NCI-H774 (cell line): Measurements from ENCODE around the gene TAOK2.

Source experiments
- DNase-seq: peaks from one replicate; lab custom pipeline; 2025; lab: John Stamatoyannopoulos, UW

The TAOK2 gene

DNA sequence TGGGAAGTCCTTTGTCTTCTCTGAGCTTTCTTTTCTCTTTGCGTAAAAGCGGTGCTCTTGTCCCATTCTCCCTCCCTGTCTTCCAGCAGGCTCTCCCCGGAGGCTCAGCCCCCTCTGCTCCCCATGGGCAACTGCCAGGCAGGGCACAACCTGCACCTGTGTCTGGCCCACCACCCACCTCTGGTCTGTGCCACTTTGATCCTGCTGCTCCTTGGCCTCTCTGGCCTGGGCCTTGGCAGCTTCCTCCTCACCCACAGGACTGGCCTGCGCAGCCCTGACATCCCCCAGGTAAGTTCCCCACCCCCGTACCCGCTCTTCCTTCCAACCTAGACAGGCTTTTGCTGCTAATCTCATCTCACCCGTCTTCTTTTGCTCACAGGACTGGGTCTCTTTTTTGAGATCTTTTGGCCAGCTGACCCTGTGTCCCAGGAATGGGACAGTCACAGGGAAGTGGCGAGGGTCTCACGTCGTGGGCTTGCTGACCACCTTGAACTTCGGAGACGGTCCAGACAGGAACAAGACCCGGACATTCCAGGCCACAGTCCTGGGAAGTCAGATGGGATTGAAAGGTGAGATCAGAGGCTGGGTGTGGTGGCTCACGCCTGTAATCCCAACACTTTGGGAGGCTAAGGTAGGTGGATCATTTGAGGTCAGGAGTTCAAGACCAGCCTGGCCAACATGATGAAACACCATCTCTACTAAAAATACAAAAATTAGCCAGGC, 10.5 kb upstream of the TAOK2 start:
- no peak for DNase-seq

DNA sequence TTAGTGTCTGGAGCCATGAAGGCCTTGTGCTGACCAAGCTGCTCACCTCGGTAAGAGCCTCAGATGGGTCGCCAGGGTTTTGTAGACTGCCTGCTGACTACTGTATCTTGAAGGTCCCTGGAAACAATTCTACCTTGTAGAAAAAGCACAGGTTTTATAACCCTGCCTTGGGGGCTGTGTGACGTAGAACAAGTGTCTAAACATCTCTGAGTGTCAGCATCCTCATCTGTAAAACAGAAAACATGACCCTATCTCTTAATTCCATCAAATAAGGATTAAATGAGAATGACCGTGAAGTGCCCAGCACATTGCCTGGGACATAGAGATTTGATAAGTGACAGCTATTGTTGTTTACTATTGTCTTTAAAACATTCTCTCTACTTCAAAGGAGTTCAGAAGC, 5.5 kb upstream of the TAOK2 start:
- DNase-seq: no peak

DNA sequence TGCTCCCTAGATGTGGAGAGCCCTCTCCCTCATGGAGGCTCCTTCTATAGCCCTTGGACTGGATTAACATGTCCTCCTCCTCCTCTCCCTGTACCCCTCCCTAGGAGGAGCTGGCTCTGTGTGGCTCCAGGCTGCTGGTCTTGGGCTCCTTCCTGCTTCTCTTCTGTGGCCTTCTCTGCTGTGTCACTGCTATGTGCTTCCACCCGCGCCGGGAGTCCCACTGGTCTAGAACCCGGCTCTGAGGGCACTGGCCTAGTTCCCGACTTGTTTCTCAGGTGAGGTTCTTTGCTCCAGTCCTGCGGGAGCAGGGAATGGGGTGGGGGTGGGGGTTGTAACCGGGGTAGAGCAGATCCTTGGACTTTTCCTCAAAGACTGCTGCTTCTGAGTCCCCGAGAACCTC, 2.4 kb upstream of the TAOK2 start:
- no peak for DNase-seq

DNA sequence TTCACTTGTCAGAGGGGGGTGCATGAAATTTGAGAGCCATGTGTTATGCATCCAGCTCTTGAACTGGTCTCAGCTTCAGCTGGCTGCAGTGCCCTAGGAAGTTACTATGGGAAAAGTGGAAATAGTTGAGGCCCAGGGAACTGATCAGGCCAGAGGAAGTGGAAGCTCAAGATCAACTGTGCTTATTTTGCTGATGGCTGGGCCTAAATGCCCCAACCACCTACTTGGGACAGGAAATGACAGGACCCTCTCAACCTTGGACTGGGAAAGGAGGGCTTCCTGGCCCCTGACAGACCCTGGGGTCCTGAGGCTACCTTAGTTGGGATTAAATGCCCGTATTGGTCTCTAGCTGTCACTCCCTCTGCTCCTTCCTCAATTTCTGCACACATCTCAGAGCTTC, 1.2 kb upstream of the TAOK2 start:
- DNase-seq: no peak

DNA sequence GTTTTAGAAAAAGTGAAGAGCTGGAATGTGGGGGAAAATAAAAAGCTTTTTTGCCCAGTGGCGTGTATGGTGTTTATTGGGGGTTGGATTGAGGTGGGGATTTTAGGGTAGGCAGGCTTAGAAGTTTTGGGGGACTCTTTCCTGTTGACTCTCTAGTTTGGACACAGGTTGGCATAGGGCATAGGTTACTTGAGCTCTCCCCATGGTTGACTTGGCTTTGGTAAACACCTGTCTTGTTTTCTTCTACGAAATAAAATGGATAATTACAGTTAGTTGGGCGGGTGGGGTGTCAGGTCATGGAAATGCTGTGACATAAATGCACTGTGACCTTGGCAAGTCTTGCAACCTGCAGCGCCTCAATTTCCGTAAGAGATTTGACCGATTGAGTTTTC, 680 bp upstream of the TAOK2 start:
- DNase-seq: no peak

DNA sequence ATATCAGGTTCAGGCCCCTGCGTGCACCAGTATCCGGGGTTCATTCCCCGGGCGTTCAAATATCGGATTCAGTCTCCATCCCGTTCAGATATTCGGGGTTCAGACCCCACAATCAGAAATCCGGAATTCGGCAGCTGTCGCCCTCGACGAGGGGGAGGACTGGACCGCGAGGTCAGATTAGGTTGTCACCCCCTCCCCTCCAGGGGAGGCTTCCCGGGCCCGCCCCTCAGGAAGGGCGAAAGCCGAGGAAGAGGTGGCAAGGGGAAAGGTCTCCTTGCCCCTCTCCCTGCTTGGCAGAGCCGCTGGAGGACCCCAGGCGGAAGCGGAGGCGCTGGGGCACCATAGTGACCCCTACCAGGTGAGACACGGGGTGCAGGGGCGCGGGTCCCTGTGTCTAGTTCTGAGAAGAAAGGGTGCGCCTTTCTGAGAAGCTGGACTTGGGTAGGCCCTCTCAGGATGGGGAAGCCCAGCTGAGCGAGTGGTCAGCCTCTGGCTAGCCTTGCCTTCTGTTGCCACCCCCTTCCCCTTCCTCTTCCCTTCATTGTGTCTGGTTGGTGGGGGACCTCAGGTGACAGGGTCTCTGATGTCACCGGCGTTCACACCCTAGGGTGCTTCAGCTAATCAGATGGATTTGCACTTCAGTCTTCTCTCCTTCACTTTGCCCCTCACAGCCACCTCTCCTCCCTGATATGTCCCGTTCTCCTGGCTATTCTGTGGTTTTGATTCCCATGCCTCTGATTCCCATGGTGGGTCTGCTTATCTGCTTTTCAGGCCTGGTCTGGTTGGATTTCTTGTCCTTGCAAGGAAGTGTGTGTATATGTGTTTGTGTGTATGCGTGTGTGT, 844 bp downstream of the TAOK2 start:
- no peak for DNase-seq

DNA sequence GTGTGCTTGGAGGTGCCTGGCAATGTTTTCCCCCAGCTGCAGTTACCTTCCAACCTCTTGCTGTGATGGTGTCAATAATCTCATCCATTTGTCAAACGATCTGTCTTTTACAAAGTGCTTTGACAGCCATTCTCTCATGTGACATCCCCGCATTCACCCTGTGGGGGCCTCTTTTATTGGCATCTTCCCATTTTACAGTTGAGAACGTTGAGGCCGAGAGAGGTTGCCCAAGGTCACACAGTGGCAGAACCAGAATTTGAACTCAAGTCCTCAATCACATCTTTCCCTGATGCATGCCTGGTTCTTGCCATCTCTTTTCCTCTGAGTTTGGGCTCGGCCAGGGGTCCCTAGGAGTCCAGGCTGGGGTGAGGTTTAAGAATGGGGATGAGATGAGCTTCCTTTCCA, 1.5 kb downstream of the TAOK2 start:
- no peak for DNase-seq

DNA sequence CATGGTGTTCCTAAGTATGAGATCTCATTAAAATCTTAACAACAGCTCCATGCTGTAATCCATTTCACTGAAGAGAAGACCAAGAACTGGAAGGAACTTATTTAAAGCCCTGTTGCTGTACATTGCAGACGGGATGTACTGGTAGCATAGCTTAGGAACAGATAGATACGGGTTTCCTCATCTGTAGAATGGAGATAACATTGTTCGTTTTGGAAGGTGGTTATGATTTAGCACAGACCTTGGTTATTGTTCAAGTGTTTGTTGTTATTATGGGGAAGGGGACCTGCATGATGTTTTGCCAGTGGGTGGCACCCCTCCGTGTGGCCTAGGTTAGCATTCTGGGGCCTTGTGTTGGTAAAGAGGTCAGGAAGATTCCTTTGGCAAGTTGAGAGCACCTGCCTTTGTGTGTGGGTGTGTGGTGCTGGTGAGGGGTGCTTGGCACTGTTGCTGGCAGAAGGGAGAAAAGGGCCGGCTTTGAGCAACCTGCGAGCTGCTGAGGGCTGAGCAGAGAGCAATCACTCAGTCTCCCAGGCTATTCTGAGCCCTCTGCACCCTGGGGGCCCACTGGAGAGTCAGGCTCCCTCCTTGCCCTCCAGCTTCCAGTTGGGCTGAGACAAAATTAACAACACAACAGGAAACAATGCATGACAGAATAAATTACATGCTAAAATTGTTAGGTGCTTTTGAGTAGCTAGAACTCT, 2.3 kb downstream of the TAOK2 start:
- DNase-seq: no peak

DNA sequence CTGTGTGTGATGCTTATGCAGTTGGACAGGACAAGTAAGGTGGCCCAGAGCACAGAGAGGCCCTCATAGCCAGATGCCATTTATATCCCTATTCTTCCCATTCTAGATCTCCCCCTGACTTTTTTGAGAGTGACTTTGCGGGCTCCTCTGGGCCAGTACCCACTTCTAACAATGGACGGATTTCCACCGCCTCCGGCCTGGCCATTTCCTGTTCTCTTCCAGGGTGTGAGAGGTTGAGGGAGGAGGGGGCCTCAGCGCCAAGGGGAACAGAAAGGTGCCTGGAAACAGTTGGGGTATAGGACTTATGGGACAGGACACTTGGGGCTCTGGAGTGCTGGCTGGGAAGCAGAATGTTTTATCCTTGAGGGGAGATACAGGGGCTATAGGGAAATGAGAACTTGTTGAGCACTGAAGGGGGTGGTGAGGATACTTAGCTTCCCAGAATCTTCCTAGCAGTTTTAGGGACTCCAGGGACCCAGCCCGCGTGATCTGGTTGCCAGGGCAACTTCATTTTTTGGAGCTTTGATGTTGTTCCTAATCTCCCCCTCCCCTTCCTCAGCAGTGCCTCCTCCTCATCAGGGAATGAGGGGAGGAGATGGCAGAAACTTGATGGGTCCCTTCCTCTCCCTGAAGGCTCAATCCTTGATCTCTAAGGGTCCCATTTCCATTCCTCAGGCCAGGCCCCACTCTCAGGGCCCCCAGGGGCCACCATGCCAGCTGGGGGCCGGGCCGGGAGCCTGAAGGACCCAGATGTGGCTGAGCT, 3.6 kb downstream of the TAOK2 start:
- DNase-seq: no peak

DNA sequence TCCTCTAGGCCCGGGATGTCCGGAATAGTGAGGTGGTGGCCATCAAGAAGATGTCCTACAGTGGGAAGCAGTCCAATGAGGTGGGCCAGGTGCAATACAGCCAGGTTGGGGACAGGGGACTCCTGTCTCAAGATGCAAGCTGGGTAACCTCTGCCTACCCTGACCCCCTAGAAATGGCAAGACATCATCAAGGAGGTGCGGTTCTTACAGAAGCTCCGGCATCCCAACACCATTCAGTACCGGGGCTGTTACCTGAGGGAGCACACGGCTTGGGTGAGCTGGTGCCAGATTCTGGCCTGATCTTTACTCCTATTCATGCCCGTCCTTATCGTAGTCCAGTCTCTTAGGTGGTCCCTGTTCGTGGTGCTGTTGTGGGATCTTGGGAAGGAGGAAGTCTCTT, 4.4 kb downstream of the TAOK2 start:
- DNase-seq: no peak

DNA sequence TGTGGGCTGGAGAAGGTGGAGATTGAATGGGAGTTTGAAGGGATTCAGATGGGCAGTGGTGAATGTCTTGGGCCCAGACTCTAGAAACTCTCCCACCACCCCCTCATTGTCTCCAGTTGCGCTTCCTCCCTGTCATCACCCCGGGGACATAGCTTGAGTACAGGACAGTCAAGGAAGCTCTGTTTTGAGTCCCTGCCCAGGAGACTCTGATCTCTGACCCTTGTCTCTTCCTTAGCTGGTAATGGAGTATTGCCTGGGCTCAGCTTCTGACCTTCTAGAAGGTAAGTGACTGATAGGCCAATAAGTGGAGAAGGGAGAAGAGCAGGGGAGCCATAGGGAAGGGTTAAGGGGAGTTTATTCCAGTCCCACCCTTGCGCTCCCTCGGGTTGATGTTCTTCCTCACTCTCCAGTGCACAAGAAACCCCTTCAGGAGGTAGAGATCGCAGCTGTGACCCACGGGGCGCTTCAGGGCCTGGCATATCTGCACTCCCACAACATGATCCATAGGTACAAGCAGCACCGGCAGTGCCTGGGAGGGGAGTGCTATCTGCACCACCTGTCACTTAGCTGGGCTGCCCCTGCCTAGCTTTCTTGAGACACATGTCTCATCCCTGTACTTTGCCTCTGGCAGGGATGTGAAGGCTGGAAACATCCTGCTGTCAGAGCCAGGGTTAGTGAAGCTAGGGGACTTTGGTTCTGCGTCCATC, 5.0 kb downstream of the TAOK2 start:
- DNase-seq: no peak

DNA sequence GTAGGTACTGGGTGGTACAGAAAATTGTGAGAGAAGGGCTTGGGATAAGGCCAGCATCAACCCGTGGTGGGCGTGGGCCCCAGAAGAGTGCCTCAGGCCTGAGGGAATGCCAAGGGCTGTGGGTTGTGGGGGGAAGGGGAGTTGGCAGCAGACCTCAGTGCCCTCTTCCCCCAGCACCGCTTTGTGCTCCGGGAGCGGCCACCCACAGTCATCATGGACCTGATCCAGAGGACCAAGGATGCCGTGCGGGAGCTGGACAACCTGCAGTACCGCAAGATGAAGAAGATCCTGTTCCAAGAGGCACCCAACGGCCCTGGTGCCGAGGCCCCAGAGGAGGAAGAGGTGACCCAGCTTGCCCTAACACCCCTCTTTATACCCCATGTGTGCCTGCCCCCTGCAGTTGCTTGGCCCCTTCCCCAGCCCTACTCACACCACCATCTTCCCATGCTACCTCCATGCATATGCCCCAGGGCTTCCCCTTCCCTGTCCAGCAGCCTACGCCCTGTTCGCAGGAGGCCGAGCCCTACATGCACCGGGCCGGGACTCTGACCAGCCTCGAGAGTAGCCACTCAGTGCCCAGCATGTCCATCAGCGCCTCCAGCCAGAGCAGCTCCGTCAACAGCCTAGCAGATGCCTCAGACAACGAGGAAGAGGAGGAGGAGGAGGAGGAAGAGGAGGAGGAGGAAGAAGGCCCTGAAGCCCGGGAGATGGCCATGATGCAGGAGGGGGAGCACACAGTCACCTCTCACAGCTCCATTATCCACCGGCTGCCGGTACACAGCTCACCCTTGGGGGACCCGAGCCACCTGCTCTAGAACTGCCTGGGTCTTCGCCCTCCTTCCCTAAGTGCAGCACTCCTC, 9.1 kb downstream of the TAOK2 start:
- no peak for DNase-seq

DNA sequence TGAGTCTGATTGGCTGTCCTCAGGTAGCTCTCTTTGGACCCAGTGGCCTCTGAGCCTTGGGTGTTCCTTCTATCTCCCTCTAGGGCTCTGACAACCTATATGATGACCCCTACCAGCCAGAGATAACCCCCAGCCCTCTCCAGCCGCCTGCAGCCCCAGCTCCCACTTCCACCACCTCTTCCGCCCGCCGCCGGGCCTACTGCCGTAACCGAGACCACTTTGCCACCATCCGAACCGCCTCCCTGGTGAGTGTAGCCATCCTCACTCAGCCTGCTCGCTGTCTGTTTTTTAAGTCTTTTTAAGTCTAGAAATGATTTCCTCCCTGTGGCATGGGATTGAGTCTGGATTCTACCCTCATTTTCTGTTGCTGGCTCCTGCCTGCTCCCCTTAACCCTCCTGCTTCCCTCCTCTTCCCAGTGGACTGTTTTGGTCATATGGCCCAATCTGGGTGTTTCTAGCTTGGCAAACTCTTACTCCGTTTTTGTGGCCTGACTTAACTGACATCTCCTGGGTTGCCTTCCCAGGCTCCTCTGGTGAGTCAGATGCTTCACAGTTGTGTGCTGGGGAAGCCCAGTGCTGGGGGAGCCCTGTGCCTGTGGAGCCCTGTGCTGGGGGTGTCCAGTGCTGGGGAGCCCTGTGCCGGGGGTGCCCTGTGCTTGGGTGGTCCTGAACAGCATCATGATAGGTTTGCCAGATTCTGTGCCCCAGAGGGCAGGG, 9.9 kb downstream of the TAOK2 start:
- no peak for DNase-seq

DNA sequence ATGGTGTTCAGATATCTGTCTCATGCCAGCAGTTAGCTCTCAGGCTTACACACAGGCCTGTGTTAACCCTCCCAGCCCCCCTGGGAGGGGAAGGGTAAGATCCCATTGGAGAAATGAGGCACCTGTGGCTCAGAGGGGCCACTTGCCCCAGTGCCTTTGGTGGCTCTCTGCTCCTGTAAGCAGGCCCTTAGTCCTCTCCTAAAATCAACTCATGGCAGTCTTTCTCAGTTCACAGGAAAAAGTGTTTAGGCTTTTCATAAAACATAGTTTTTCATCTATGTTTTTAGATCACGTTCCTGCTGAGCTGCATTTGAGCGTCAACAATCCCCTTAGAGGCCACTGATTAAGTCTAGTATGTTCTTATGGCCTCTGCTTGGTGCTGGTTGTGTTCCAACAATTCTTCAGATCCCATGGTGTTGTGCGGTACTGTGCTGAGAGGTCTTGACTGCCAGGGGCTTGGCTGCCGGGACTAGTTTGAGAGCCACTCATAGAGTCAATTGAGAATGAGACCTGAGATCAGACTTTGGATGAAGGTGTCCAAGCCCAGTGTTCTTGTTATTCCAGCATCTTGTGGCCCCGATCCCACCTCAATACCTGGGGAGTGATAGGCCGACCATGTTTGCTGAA, 10.6 kb downstream of the TAOK2 start:
- no peak for DNase-seq

DNA sequence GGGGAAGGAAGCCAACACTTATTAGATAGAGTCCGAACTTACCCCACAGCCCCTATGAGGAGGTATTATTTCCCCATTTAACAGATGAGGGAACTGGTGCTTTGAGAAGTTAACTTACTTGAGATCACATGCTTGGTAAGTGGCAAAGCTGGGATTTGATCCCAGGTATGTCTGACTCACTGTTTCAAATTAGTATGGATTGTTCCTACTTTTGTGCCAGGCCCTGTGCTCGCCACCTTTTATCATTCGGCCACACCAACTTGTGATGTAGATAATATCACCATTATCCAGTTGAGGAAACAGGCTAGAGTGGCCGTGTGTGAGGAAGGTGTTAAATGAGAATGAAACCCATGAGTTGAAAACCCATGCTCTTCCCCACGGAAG, 11.1 kb downstream of the TAOK2 start:
- DNase-seq: no peak

DNA sequence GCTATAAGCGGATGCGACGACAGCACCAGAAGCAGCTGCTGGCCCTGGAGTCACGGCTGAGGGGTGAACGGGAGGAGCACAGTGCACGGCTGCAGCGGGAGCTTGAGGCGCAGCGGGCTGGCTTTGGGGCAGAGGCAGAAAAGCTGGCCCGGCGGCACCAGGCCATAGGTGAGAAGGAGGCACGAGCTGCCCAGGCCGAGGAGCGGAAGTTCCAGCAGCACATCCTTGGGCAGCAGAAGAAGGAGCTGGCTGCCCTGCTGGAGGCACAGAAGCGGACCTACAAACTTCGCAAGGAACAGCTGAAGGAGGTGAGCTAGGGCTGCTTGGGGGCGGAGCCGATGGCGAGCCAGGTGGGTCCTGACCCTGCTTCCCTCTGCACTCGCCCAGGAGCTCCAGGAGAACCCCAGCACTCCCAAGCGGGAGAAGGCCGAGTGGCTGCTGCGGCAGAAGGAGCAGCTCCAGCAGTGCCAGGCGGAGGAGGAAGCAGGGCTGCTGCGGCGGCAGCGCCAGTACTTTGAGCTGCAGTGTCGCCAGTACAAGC, 11.7 kb downstream of the TAOK2 start:
- DNase-seq: no peak

DNA sequence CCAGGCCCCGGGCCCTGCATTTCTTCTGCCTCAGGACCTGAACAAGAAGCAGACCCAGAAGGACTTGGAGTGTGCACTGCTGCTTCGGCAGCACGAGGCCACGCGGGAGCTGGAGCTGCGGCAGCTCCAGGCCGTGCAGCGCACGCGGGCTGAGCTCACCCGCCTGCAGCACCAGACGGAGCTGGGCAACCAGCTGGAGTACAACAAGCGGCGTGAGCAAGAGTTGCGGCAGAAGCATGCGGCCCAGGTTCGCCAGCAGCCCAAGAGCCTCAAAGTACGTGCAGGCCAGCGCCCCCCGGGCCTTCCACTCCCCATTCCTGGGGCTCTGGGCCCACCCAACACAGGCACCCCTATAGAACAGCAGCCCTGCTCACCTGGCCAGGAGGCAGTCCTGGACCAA, 12.6 kb downstream of the TAOK2 start:
- no peak for DNase-seq

DNA sequence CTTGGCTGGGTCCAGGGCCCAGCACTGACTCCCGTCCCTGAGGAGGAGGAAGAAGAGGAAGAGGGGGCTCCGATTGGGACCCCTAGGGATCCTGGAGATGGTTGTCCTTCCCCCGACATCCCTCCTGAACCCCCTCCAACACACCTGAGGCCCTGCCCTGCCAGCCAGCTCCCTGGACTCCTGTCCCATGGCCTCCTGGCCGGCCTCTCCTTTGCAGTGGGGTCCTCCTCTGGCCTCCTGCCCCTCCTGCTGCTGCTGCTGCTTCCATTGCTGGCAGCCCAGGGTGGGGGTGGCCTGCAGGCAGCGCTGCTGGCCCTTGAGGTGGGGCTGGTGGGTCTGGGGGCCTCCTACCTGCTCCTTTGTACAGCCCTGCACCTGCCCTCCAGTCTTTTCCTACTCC, 13.3 kb downstream of the TAOK2 start:
- no peak for DNase-seq

DNA sequence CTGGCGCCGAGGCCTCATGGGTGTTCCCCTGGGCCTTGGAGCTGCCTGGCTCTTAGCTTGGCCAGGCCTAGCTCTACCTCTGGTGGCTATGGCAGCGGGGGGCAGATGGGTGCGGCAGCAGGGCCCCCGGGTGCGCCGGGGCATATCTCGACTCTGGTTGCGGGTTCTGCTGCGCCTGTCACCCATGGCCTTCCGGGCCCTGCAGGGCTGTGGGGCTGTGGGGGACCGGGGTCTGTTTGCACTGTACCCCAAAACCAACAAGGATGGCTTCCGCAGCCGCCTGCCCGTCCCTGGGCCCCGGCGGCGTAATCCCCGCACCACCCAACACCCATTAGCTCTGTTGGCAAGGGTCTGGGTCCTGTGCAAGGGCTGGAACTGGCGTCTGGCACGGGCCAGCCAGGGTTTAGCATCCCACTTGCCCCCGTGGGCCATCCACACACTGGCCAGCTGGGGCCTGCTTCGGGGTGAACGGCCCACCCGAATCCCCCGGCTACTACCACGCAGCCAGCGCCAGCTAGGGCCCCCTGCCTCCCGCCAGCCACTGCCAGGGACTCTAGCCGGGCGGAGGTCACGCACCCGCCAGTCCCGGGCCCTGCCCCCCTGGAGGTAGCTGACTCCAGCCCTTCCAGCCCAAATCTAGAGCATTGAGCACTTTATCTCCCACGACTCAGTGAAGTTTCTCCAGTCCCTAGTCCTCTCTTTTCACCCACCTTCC, 13.9 kb downstream of the TAOK2 start:
- DNase-seq: no peak
